ENCODE data around the gene SPON1. TPM values are rescaled to one million over a fixed set of nuclear protein-coding genes. Genes with fewer than 3 reads are reported as not detected.

The SPON1 gene
- total RNA-seq, 1 experiment from 2014 or later = 6.4 TPM

DNA sequence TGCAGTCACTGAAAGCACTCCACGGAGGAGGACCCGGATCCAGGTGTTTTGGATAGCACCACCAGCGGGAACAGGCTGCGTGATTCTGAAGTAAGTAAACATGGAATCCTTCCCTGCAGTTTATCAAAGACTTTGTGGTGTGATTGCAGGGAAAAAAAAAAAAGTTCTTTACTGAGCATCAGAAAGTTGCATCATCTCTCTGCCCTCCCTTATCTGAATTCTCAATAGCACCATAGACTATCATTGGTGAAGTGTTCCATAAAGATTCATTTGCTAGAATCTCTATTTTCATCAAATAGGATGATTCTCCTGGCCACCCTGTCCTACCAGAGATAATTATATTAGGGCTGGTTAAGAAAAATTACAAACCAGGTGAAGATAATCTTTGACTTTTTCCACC lies 79.0 kb downstream of the SPON1 start:
- H3K27me3 Mint-ChIP-seq (ENCODE audit: low read depth) = no peaks in the 10 kb centered on the region
- H3K27ac Mint-ChIP-seq = no peak overlapping the region
- CTCF ChIA-PET = interaction anchor here (1.5 to 1.7 kb wide), 2 partner anchors 79 to 265 kb away, joined by 4 read pairs; partner anchors contain the start of gene SPON1
- H3K4me3 Mint-ChIP-seq = no peak overlapping the region
- H3K4me1 Mint-ChIP-seq = 0 out of 2 replicates have a peak, but pooled peaks cover 7% of the 10 kb centered on the region
- ATAC-seq (no peak; the same call in 1 of the 2 replicates), DNase-seq (ENCODE audit: low spot score) (no peak)
- TF ChIP-seq, protein P1, sequence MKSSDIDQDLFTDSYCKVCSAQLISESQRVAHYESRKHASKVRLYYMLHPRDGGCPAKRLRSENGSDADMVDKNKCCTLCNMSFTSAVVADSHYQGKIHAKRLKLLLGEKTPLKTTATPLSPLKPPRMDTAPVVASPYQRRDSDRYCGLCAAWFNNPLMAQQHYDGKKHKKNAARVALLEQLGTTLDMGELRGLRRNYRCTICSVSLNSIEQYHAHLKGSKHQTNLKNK (CRISPR knock-in tag; IDR thresholded peaks at IDR 0.05) = no peak
- TF ChIP-seq TEAD1 (CRISPR knock-in tag; IDR thresholded peaks at IDR 0.05) (no peak), NR2C2 (CRISPR knock-in tag; IDR thresholded peaks at IDR 0.05) (no peak), ZNF138 (CRISPR knock-in tag; conservative IDR thresholded peaks at IDR 0.05) (no peak)
- 0 out of 2 replicates have a peak, but pooled peaks cover 3% of the 10 kb centered on the region for H3K9me3 Mint-ChIP-seq
- H3K36me3 Mint-ChIP-seq = no peaks in the 10 kb centered on the region
- POLR2A ChIA-PET = no interaction called here

DNA sequence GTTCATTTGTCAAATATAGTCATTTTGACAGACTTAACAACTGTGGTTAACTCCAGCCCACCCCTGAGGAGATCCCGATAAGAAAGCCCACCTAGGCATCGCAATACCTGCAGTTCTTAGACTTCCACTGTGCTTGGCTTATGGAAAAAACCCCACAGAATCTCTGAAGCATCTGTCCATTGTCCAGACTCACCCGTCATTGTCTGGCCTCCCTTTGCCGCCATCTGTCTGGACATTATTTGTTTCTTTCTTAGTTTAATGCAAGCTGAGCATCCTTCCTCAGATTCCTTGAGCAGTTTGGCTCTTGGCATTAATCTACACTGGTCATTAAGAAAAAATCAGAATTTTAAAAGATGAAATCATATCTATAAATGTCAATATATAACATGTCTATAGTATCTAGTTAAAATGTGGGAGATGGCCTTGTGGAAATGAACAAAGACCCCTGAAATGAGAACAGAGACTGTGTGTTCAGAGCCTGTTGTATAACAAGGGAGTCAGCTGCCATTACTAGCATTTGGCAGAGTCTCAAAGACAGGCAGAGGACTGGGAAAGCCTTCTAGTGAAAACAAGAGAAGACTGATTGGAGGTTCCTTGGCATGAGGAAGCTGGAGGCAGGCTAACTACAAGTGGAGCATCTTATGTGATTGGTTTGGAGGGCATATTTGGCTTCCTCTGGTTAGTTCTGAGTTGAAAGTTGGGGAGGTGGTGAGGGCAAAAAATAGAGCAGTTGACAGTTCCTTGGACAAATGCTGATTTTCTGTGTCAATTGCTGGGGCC lies 80.4 kb downstream of the SPON1 start:
- ChIA-PET CTCF (no interaction called here), POLR2A (no interaction called here)
- no peak for TF ChIP-seq ZNF263 (CRISPR knock-in tag; IDR thresholded peaks at IDR 0.05; ENCODE audit: low read depth)
- TF ChIP-seq, protein P2, sequence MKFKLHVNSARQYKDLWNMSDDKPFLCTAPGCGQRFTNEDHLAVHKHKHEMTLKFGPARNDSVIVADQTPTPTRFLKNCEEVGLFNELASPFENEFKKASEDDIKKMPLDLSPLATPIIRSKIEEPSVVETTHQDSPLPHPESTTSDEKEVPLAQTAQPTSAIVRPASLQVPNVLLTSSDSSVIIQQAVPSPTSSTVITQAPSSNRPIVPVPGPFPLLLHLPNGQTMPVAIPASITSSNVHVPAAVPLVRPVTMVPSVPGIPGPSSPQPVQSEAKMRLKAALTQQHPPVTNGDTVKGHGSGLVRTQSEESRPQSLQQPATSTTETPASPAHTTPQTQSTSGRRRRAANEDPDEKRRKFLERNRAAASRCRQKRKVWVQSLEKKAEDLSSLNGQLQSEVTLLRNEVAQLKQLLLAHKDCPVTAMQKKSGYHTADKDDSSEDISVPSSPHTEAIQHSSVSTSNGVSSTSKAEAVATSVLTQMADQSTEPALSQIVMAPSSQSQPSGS (CRISPR knock-in tag; IDR thresholded peaks at IDR 0.05; ENCODE audit: borderline replicate concordance, low read depth) = no peak
- TF ChIP-seq, protein P3, sequence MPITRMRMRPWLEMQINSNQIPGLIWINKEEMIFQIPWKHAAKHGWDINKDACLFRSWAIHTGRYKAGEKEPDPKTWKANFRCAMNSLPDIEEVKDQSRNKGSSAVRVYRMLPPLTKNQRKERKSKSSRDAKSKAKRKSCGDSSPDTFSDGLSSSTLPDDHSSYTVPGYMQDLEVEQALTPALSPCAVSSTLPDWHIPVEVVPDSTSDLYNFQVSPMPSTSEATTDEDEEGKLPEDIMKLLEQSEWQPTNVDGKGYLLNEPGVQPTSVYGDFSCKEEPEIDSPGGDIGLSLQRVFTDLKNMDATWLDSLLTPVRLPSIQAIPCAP (CRISPR knock-in tag; IDR thresholded peaks at IDR 0.05) = no peak
- TF ChIP-seq, protein P4, sequence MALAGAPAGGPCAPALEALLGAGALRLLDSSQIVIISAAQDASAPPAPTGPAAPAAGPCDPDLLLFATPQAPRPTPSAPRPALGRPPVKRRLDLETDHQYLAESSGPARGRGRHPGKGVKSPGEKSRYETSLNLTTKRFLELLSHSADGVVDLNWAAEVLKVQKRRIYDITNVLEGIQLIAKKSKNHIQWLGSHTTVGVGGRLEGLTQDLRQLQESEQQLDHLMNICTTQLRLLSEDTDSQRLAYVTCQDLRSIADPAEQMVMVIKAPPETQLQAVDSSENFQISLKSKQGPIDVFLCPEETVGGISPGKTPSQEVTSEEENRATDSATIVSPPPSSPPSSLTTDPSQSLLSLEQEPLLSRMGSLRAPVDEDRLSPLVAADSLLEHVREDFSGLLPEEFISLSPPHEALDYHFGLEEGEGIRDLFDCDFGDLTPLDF (CRISPR knock-in tag; IDR thresholded peaks at IDR 0.05) = no peak
- no peak for TF ChIP-seq NR2C2 (CRISPR knock-in tag; IDR thresholded peaks at IDR 0.05)
- DNase-seq (ENCODE audit: low spot score) (no peak), ATAC-seq (no peak)
- Mint-ChIP-seq H3K9me3 (0 out of 2 replicates have a peak, but pooled peaks cover 3% of the 10 kb centered on the region), H3K4me3 (no peak overlapping the region), H3K4me1 (0 out of 2 replicates have a peak, but pooled peaks cover 7% of the 10 kb centered on the region), H3K27ac (no peak overlapping the region), H3K36me3 (no peaks in the 10 kb centered on the region), H3K27me3 (ENCODE audit: low read depth) (no peaks in the 10 kb centered on the region)

DNA sequence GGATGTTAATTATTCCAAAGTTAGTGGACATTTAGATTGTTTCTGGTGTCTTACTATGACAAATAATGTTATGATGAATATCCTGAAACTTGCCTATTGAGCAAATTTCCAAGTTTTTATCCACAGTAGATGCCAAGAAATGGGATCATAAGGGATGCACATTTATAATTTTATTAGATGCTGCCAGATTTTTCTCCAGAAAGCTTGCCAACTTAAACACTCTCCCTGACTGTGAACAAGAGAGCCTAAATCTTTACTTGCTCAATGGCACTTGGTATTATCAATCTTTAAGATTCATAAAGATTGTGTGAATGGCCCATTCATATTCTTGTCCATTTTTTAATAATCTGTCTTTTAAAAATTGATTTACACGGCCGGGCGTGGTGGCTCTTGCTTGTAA lies 82.4 kb downstream of the SPON1 start:
- POLR2A ChIA-PET = no interaction called here
- no peak overlapping the region for H3K27ac Mint-ChIP-seq
- no peak for TF ChIP-seq SP1 (CRISPR knock-in tag; conservative IDR thresholded peaks at IDR 0.05)
- TF ChIP-seq ZNF263 (CRISPR knock-in tag; IDR thresholded peaks at IDR 0.05; ENCODE audit: low read depth) = no peak
- no peak for TF ChIP-seq TEAD4 (CRISPR knock-in tag; IDR thresholded peaks at IDR 0.05)
- TF ChIP-seq, protein P5, sequence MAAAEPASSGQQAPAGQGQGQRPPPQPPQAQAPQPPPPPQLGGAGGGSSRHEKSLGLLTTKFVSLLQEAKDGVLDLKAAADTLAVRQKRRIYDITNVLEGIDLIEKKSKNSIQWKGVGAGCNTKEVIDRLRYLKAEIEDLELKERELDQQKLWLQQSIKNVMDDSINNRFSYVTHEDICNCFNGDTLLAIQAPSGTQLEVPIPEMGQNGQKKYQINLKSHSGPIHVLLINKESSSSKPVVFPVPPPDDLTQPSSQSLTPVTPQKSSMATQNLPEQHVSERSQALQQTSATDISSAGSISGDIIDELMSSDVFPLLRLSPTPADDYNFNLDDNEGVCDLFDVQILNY (CRISPR knock-in tag; IDR thresholded peaks at IDR 0.05) = no peak
- TF ChIP-seq, protein P6, sequence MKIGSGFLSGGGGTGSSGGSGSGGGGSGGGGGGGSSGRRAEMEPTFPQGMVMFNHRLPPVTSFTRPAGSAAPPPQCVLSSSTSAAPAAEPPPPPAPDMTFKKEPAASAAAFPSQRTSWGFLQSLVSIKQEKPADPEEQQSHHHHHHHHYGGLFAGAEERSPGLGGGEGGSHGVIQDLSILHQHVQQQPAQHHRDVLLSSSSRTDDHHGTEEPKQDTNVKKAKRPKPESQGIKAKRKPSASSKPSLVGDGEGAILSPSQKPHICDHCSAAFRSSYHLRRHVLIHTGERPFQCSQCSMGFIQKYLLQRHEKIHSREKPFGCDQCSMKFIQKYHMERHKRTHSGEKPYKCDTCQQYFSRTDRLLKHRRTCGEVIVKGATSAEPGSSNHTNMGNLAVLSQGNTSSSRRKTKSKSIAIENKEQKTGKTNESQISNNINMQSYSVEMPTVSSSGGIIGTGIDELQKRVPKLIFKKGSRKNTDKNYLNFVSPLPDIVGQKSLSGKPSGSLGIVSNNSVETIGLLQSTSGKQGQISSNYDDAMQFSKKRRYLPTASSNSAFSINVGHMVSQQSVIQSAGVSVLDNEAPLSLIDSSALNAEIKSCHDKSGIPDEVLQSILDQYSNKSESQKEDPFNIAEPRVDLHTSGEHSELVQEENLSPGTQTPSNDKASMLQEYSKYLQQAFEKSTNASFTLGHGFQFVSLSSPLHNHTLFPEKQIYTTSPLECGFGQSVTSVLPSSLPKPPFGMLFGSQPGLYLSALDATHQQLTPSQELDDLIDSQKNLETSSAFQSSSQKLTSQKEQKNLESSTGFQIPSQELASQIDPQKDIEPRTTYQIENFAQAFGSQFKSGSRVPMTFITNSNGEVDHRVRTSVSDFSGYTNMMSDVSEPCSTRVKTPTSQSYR (CRISPR knock-in tag; IDR thresholded peaks at IDR 0.05) = no peak
- TF ChIP-seq, protein P7, sequence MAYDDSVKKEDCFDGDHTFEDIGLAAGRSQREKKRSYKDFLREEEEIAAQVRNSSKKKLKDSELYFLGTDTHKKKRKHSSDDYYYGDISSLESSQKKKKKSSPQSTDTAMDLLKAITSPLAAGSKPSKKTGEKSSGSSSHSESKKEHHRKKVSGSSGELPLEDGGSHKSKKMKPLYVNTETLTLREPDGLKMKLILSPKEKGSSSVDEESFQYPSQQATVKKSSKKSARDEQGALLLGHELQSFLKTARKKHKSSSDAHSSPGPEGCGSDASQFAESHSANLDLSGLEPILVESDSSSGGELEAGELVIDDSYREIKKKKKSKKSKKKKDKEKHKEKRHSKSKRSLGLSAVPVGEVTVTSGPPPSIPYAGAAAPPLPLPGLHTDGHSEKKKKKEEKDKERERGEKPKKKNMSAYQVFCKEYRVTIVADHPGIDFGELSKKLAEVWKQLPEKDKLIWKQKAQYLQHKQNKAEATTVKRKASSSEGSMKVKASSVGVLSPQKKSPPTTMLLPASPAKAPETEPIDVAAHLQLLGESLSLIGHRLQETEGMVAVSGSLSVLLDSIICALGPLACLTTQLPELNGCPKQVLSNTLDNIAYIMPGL (CRISPR knock-in tag; IDR thresholded peaks at IDR 0.05) = no peak
- TF ChIP-seq, protein P2 (CRISPR knock-in tag; IDR thresholded peaks at IDR 0.05; ENCODE audit: borderline replicate concordance, low read depth) = no peak
- TF ChIP-seq NR2C2 (CRISPR knock-in tag; IDR thresholded peaks at IDR 0.05) = no peak
- TF ChIP-seq NFE2L1 (CRISPR knock-in tag; IDR thresholded peaks at IDR 0.05) = no peak
- TF ChIP-seq ESRRA (CRISPR knock-in tag; IDR thresholded peaks at IDR 0.05; ENCODE audit: borderline replicate concordance) = no peak
- H3K36me3 Mint-ChIP-seq = no peaks in the 10 kb centered on the region
- H3K4me3 Mint-ChIP-seq = no peak overlapping the region
- ATAC-seq (no peak), DNase-seq (ENCODE audit: low spot score) (no peak)
- H3K9me3 Mint-ChIP-seq = 0 out of 2 replicates have a peak, but pooled peaks cover 3% of the 10 kb centered on the region
- no peaks in the 10 kb centered on the region for H3K27me3 Mint-ChIP-seq (ENCODE audit: low read depth)
- CTCF ChIA-PET = no interaction called here
- 0 out of 2 replicates have a peak, but pooled peaks cover 7% of the 10 kb centered on the region for H3K4me1 Mint-ChIP-seq
